SU-DHL-6 (cell line): ENCODE data around the gene RSPO3.

ENCODE experiments used
- H2AFZ ChIP-seq: fragments of 200-600 bp; sonication (generic); 2 replicates; pipeline ENCODE4 v1.6.1; 2014; ENCODE audit warnings: low read depth, mild to moderate bottlenecking, moderate library complexity, mixed read lengths, antibody characterized with exemption, low read length; ENCODE audit not compliant: severe bottlenecking
- H3F3A ChIP-seq: fragments of 200-600 bp; shearing (Covaris generic); 2 replicates; pipeline ENCODE4 v1.6.0; 2016; ENCODE audit warnings: antibody characterized with exemption, mild to moderate bottlenecking; ENCODE audit not compliant: insufficient read depth
- H3K27ac ChIP-seq: fragments of 200-600 bp; sonication (generic); 2 replicates; pipeline ENCODE4 v1.5.1; 2016; ENCODE audit warnings: low read depth, mild to moderate bottlenecking, low read length, moderate library complexity, mixed read lengths
- H3K27me3 ChIP-seq: fragments of 200-600 bp; sonication (generic), shearing (Covaris generic); 2 replicates; pipeline ENCODE4 v1.6.0; 2014; ENCODE audit warnings: mild to moderate bottlenecking, low read length
- H3K36me3 ChIP-seq: fragments of 200-600 bp; sonication (generic); 2 replicates; pipeline ENCODE4 v1.6.1; 2014; ENCODE audit warnings: mild to moderate bottlenecking, low read length, mixed read lengths
- H3K4me2 ChIP-seq: fragments of 300-600, 200-600 bp; shearing (Covaris generic), sonication (generic); 2 replicates; pipeline ENCODE4 v1.6.0; 2014; ENCODE audit warnings: low read length, low read depth, mild to moderate bottlenecking; ENCODE audit not compliant: poor library complexity, severe bottlenecking
- H3K4me3 ChIP-seq: fragments of 200-600 bp; sonication (generic); 2 replicates; pipeline ENCODE4 v1.5.1; 2014; ENCODE audit warnings: antibody characterized with exemption, low read length, mild to moderate bottlenecking, mixed read lengths; ENCODE audit not compliant: insufficient read depth, poor library complexity, severe bottlenecking
- H3K79me2 ChIP-seq: fragments of 200-600 bp; sonication (generic); 2 replicates; pipeline ENCODE4 v1.6.1; 2014; ENCODE audit warnings: mild to moderate bottlenecking, low read length, moderate library complexity; ENCODE audit not compliant: insufficient read depth
- H3K9ac ChIP-seq: fragments of 200-600 bp; sonication (generic); 2 replicates; pipeline ENCODE4 v1.7.0; 2014; ENCODE audit warnings: mild to moderate bottlenecking, low read length
- H3K9me2 ChIP-seq: fragments of 200-600 bp; sonication (generic); replicated peaks from 2 replicates; pipeline ENCODE4 v1.6.1; 2014; ENCODE audit warnings: low read length; ENCODE audit not compliant: insufficient read depth
- H3K9me3 ChIP-seq: fragments of 200-600 bp; sonication (generic); 2 replicates; pipeline ENCODE4 v1.6.1; 2014; ENCODE audit warnings: low read length, mixed read lengths; ENCODE audit not compliant: insufficient read depth
- H4K20me1 ChIP-seq: fragments of 200-600 bp; sonication (generic); 2 replicates; pipeline ENCODE4 v1.6.1; 2014; ENCODE audit warnings: low read depth, mild to moderate bottlenecking, antibody characterized with exemption, low read length, moderate library complexity, mixed read lengths
- CTCF ChIP-seq: fragments of 200-600 bp; sonication (generic); IDR thresholded peaks from one replicate; pipeline ENCODE4 v1.5.1; 2017; ENCODE audit warnings: antibody characterized with exemption, mild to moderate bottlenecking, low read length, moderate library complexity; ENCODE audit not compliant: insufficient read depth, poor library complexity, severe bottlenecking
- EZH2phosphoT487 ChIP-seq: fragments of 200-600 bp; sonication (generic), shearing (Covaris generic); conservative IDR thresholded peaks from 2 replicates; pipeline ENCODE4 v1.6.1; 2018; ENCODE audit warnings: mild to moderate bottlenecking, antibody characterized with exemption, low read length, moderate library complexity, mixed read lengths

The RSPO3 gene

GRCh38 chr6:127198549-127198948 lies 80.1 kb downstream of the RSPO3 start:
- Histone ChIP-seq H3K36me3 (no peaks in the 10 kb centered on the region), H3K27me3 (no peaks in the 10 kb centered on the region), H3K79me2 (no peaks in the 10 kb centered on the region), H3K27ac (no peak overlapping the region), H3F3A (no peaks in the 10 kb centered on the region), H3K4me2 (no peak overlapping the region), H3K9me2 (no peaks in the 10 kb centered on the region), H4K20me1 (no peaks in the 10 kb centered on the region), H2AFZ (no peak overlapping the region), H3K4me3 (no peak overlapping the region), H3K9me3 (no peaks in the 10 kb centered on the region), H3K9ac (no peak overlapping the region)
- TF ChIP-seq CTCF (no peak), EZH2phosphoT487 (no peak)

GRCh38 chr6:127199470-127199869 lies 81.0 kb downstream of the RSPO3 start:
- H4K20me1 ChIP-seq: no peaks in the 10 kb centered on the region
- no peaks in the 10 kb centered on the region for H3F3A ChIP-seq
- no peaks in the 10 kb centered on the region for H3K79me2 ChIP-seq
- no peaks in the 10 kb centered on the region for H3K9me2 ChIP-seq
- no peak overlapping the region for H3K27ac ChIP-seq
- no peak for TF ChIP-seq CTCF
- TF ChIP-seq EZH2phosphoT487: no peak
- no peak overlapping the region for H3K9ac ChIP-seq
- H2AFZ ChIP-seq: no peak overlapping the region
- no peak overlapping the region for H3K4me3 ChIP-seq
- no peaks in the 10 kb centered on the region for H3K27me3 ChIP-seq
- no peak overlapping the region for H3K4me2 ChIP-seq
- no peaks in the 10 kb centered on the region for H3K36me3 ChIP-seq
- no peaks in the 10 kb centered on the region for H3K9me3 ChIP-seq

GRCh38 chr6:127200114-127200513 lies 81.6 kb downstream of the RSPO3 start:
- no peak for TF ChIP-seq EZH2phosphoT487
- no peak for TF ChIP-seq CTCF
- no peak overlapping the region for H3K27ac ChIP-seq
- H3K4me2 ChIP-seq: no peak overlapping the region
- H3F3A ChIP-seq: no peaks in the 10 kb centered on the region
- H3K9me3 ChIP-seq: no peaks in the 10 kb centered on the region
- no peak overlapping the region for H3K9ac ChIP-seq
- no peaks in the 10 kb centered on the region for H3K36me3 ChIP-seq
- no peaks in the 10 kb centered on the region for H4K20me1 ChIP-seq
- H3K4me3 ChIP-seq: no peak overlapping the region
- H3K9me2 ChIP-seq: no peaks in the 10 kb centered on the region
- H3K27me3 ChIP-seq: no peaks in the 10 kb centered on the region
- no peak overlapping the region for H2AFZ ChIP-seq
- no peaks in the 10 kb centered on the region for H3K79me2 ChIP-seq
